H9 (cell line): Measurements from ENCODE around the gene ATL1. TPM values are rescaled to one million over a fixed set of nuclear protein-coding genes. Genes with fewer than 3 reads are reported as not detected.

Experiments used
- DNase-seq: peaks from one replicate; pipeline ENCODE4 v3.0.0-alpha.2; 2017
- H2AFZ ChIP-seq: one replicate; pipeline ENCODE4 v1.6.1; 2013; ENCODE audit warnings: mild to moderate bottlenecking, low read length, control low read depth, moderate library complexity
- H2AK5ac ChIP-seq: 2 replicates; pipeline ENCODE4 v1.6.1; 2013; ENCODE audit warnings: low read length, control low read depth, mixed read lengths; ENCODE audit not compliant: insufficient read length
- H2BK120ac ChIP-seq: one replicate; pipeline ENCODE4 v1.6.1; 2013; ENCODE audit warnings: low read depth, mild to moderate bottlenecking, low read length, control low read depth, inconsistent platforms; ENCODE audit not compliant: poor library complexity, severe bottlenecking
- H2BK12ac ChIP-seq: 2 replicates; pipeline ENCODE4 v1.6.1; 2013; ENCODE audit warnings: low read length, control low read depth, mixed read lengths, low read depth; ENCODE audit not compliant: insufficient read length
- H2BK15ac ChIP-seq: 2 replicates; pipeline ENCODE4 v1.6.1; 2013; ENCODE audit warnings: low read depth, low read length, control low read depth
- H2BK20ac ChIP-seq: one replicate; pipeline ENCODE4 v1.6.1; 2013; ENCODE audit warnings: low read depth, mild to moderate bottlenecking, low read length, control low read depth, inconsistent platforms; ENCODE audit not compliant: poor library complexity, severe bottlenecking
- H2BK5ac ChIP-seq: 2 replicates; pipeline ENCODE4 v1.6.1; 2013; ENCODE audit warnings: low read length, control low read depth, mixed read lengths; ENCODE audit not compliant: insufficient read length
- H3K14ac ChIP-seq: 2 replicates; pipeline ENCODE4 v1.6.1; 2013; ENCODE audit warnings: low read length, control low read depth; ENCODE audit not compliant: insufficient read depth
- H3K18ac ChIP-seq: 2 replicates; pipeline ENCODE4 v1.6.1; 2013; ENCODE audit warnings: low read depth, mild to moderate bottlenecking, mixed read lengths, low read length, control low read depth; ENCODE audit not compliant: insufficient read length
- H3K23ac ChIP-seq: 2 replicates; pipeline ENCODE4 v1.6.1; 2013; ENCODE audit warnings: low read length, control low read depth, mixed read lengths, low read depth; ENCODE audit not compliant: insufficient read length
- H3K23me2 ChIP-seq: 2 replicates; pipeline ENCODE4 v1.6.1; 2013; ENCODE audit warnings: low read depth, mild to moderate bottlenecking, mixed read lengths, low read length, control low read depth; ENCODE audit not compliant: insufficient read length, poor library complexity, severe bottlenecking
- H3K27ac ChIP-seq: 2 replicates; pipeline ENCODE4 v1.5.1; 2013; ENCODE audit warnings: low read length, control low read depth, mixed read lengths, low read depth; ENCODE audit not compliant: insufficient read length
- H3K27me3 ChIP-seq: 2 replicates; pipeline ENCODE4 v1.6.1; 2013; ENCODE audit warnings: low read length, control low read depth, inconsistent platforms; ENCODE audit not compliant: insufficient read depth
- H3K4ac ChIP-seq: 2 replicates; pipeline ENCODE4 v1.6.1; 2013; ENCODE audit warnings: low read depth, mild to moderate bottlenecking, control low read depth, inconsistent platforms, low read length, moderate library complexity
- H3K4me1 ChIP-seq: 2 replicates; pipeline ENCODE4 v1.6.1; 2013; ENCODE audit warnings: low read length, control low read depth, inconsistent platforms; ENCODE audit not compliant: insufficient read depth
- H3K4me2 ChIP-seq: 2 replicates; pipeline ENCODE4 v1.6.1; 2013; ENCODE audit warnings: low read length, control low read depth, mixed read lengths; ENCODE audit not compliant: insufficient read length, insufficient read depth
- H3K56ac ChIP-seq: 2 replicates; pipeline ENCODE4 v1.6.1; 2013; ENCODE audit warnings: low read depth, mild to moderate bottlenecking, mixed read lengths, low read length, control low read depth; ENCODE audit not compliant: insufficient read length
- H3K79me1 ChIP-seq: 2 replicates; pipeline ENCODE4 v1.6.1; 2013; ENCODE audit warnings: low read depth, mild to moderate bottlenecking, moderate library complexity, low read length, control low read depth, inconsistent platforms; ENCODE audit not compliant: insufficient read depth, poor library complexity, severe bottlenecking
- H3K79me2 ChIP-seq: 2 replicates; pipeline ENCODE4 v1.6.1; 2013; ENCODE audit warnings: low read length, control low read depth, inconsistent platforms; ENCODE audit not compliant: insufficient read depth
- H3K9ac ChIP-seq: 2 replicates; pipeline ENCODE4 v1.6.1; 2013; ENCODE audit warnings: low read length, control low read depth, mixed read lengths; ENCODE audit not compliant: insufficient read length; ENCODE audit errors: extremely low read depth
- H3K9me3 ChIP-seq: one replicate; pipeline ENCODE4 v1.6.1; 2013; ENCODE audit warnings: low read depth, low read length, inconsistent platforms; ENCODE audit not compliant: control insufficient read depth
- H3T11ph ChIP-seq: one replicate; pipeline ENCODE4 v1.6.1; 2013; ENCODE audit warnings: mild to moderate bottlenecking, low read length, control low read depth, inconsistent platforms
- H4K20me1 ChIP-seq: one replicate; pipeline ENCODE4 v1.6.1; 2013; ENCODE audit not compliant: control insufficient read depth, insufficient read length, insufficient read depth
- H4K5ac ChIP-seq: 2 replicates; pipeline ENCODE4 v1.6.1; 2013; ENCODE audit warnings: low read depth, mild to moderate bottlenecking, mixed read lengths, low read length, control low read depth; ENCODE audit not compliant: insufficient read length
- H4K8ac ChIP-seq: replicated peaks from 2 replicates; pipeline ENCODE4 v1.6.1; 2013; ENCODE audit warnings: low read length, control low read depth, mixed read lengths, low read depth; ENCODE audit not compliant: insufficient read length
- H4K91ac ChIP-seq: 2 replicates; pipeline ENCODE4 v1.6.1; 2013; ENCODE audit warnings: low read depth, mild to moderate bottlenecking, moderate library complexity, mixed read lengths, low read length, control low read depth; ENCODE audit not compliant: insufficient read length
- H3K27ac Mint-ChIP-seq, 3 experiments: 2 replicates in 2 of 3; 3 replicates in 1 of 3; pipeline ENCODE4 v1.8.0; 2020 to 2021; ENCODE audit warnings: mixed read lengths in 3 of 3, mild to moderate bottlenecking in 1 of 3, moderate library complexity in 1 of 3
- H3K27me3 Mint-ChIP-seq: 2 replicates; pipeline ENCODE4 v1.8.0; 2021; ENCODE audit warnings: low read depth, mild to moderate bottlenecking, moderate library complexity, mixed read lengths
- H3K36me3 Mint-ChIP-seq, 3 experiments: 2 replicates in 2 of 3; 3 replicates in 1 of 3; pipeline ENCODE4 v1.8.0; 2020 to 2021; ENCODE audit warnings: low read depth in 3 of 3, mixed read lengths in 3 of 3; ENCODE audit not compliant: insufficient read depth in 1 of 3
- H3K4me1 Mint-ChIP-seq, 2 experiments: 2 replicates each; pipeline ENCODE4 v1.8.0; 2020; ENCODE audit warnings: mixed read lengths in 2 of 2
- H3K4me3 Mint-ChIP-seq, 2 experiments: 2 replicates in 1 of 2; 3 replicates in 1 of 2; pipeline ENCODE4 v1.8.0; 2020 to 2021; ENCODE audit warnings: mild to moderate bottlenecking in 2 of 2, mixed read lengths in 2 of 2, moderate library complexity in 1 of 2
- H3K9me3 Mint-ChIP-seq, 2 experiments: 2 replicates in 1 of 2; 3 replicates in 1 of 2; pipeline ENCODE4 v1.8.0; 2020; ENCODE audit warnings: mild to moderate bottlenecking in 2 of 2, mixed read lengths in 2 of 2, moderate library complexity in 1 of 2
- WGBS: extraction: QIAGEN DNeasy Blood & Tissue Kit; methylation state at CpG from one replicate; pipeline ENCODE4 v1.1.7; 2013; ENCODE audit warnings: missing lambda C conversion rate, low lambda C conversion rate, mixed read lengths; ENCODE audit not compliant: insufficient read length; ENCODE audit errors: extremely low coverage; 5-methylcytosine and 5-hydroxymethylcytosine counted together
- total RNA-seq: library from RNA; stranded (reverse); gene quantifications from 2 replicates; pipeline ENCODE4 v1.2.1, GENCODE V29; 2021
- TF ChIP-seq, protein P1 (sequence below): fragments of 200-600 bp; sonication (generic); conservative IDR thresholded peaks from 3 replicates; pipeline ENCODE4 v1.8.0; 2021; ENCODE audit warnings: antibody characterized with exemption, mild to moderate bottlenecking

ATL1 gene
- total RNA-seq, 1 experiment from 2014 or later: 3.0 TPM

- TF ChIP-seq, protein P1, sequence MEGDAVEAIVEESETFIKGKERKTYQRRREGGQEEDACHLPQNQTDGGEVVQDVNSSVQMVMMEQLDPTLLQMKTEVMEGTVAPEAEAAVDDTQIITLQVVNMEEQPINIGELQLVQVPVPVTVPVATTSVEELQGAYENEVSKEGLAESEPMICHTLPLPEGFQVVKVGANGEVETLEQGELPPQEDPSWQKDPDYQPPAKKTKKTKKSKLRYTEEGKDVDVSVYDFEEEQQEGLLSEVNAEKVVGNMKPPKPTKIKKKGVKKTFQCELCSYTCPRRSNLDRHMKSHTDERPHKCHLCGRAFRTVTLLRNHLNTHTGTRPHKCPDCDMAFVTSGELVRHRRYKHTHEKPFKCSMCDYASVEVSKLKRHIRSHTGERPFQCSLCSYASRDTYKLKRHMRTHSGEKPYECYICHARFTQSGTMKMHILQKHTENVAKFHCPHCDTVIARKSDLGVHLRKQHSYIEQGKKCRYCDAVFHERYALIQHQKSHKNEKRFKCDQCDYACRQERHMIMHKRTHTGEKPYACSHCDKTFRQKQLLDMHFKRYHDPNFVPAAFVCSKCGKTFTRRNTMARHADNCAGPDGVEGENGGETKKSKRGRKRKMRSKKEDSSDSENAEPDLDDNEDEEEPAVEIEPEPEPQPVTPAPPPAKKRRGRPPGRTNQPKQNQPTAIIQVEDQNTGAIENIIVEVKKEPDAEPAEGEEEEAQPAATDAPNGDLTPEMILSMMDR: no peak
- H3K56ac ChIP-seq: no peak overlapping the region
- H3K4ac ChIP-seq: no peak overlapping the region
- no peak for DNase-seq
- WGBS: no CpG with 5 or more reads among the region's 2 CpGs
- H3K9ac ChIP-seq: no peak overlapping the region
- no peak overlapping the region for H4K5ac ChIP-seq
- Mint-ChIP-seq H3K4me1 (no peaks in the 10 kb centered on the region), H3K36me3 (peaks cover 0 to 1% (median 0%) of the 10 kb centered on the region in 3 experiments; a peak in 1 of 7 replicates), H3K27me3 (no peaks in the 10 kb centered on the region), H3K27ac (no peak overlapping the region), H3K4me3 (no peak overlapping the region), H3K9me3 (no peaks in the 10 kb centered on the region; a peak in 1 of 5 replicates)
- no peak overlapping the region for H3K14ac ChIP-seq
- H2AK5ac ChIP-seq: no peak overlapping the region
- no peaks in the 10 kb centered on the region for H4K20me1 ChIP-seq
- H3K23me2 ChIP-seq: no peaks in the 10 kb centered on the region
- H2BK15ac ChIP-seq: no peak overlapping the region
- no peak overlapping the region for H3K4me2 ChIP-seq
- H3K18ac ChIP-seq: no peak overlapping the region
- no peak overlapping the region for H2BK12ac ChIP-seq
- peaks cover 4% of the 10 kb centered on the region for H3K79me1 ChIP-seq
- H3T11ph ChIP-seq: no peak overlapping the region
- peaks cover 12% of the 10 kb centered on the region; the same call in 1 of the 2 replicates for H3K79me2 ChIP-seq
- no peak overlapping the region for H2AFZ ChIP-seq
- no peak overlapping the region for H4K91ac ChIP-seq
- H2BK5ac ChIP-seq: no peak overlapping the region
- H3K9me3 ChIP-seq: no peaks in the 10 kb centered on the region
- no peak overlapping the region for H3K23ac ChIP-seq
- no peak overlapping the region for H2BK20ac ChIP-seq
- no peaks in the 10 kb centered on the region for H3K27me3 ChIP-seq
- H3K4me1 ChIP-seq: no peaks in the 10 kb centered on the region
- H2BK120ac ChIP-seq: no peak overlapping the region
- no peak overlapping the region for H4K8ac ChIP-seq
- no peak overlapping the region for H3K27ac ChIP-seq
Measured at GRCh38 chr14:50516091-50516490, 43.9 kb upstream of the ATL1 start.
